Ovary (tissue), 3 donors: ENCODE measurements around the gene PYY.

Experiments used
- EP300 ChIP-seq: sonication (generic); formaldehyde crosslinking; IDR thresholded peaks from one replicate; pipeline ENCODE4 v1.6.1; 2017; ENCODE audit warnings: antibody characterized with exemption
- POLR2A ChIP-seq: fragments of 450-650 bp; IDR thresholded peaks from one replicate; pipeline ENCODE4 v1.6.1; 2017; ENCODE audit warnings: antibody characterized with exemption, mild to moderate bottlenecking, moderate library complexity
- TF ChIP-seq, protein P1 (sequence below), 3 donors: fragments of 450-650 bp in 2 of 3; fragments of 200-600 bp in 1 of 3; IDR thresholded peaks; one replicate each; pipeline versions ENCODE4 v1.5.1 to v1.8.0; 2016 to 2022; ENCODE audit warnings: antibody characterized with exemption in 3 of 3, mild to moderate bottlenecking in 1 of 3
- donor health status: DM: no; HTN: no; CAD: no.

DNA sequence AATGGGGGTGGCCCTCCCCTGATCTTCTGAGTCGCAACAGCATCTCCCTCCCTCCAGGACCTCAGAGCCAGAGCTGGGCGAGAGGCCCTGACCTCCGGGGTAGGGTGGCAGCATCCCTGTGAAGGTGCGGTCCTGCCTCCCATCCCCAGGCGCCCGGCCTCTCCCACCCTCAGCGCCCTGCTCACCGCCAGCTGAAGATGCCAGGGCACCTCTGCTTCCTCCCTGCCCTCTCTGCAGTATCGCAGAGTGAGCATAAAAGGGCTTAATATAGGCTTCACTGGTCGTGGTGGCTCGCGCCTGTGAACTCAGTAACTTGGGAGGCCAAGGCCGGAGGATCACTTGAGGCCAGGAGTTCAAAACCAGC, 35.7 kb downstream of the PYY start:
- TF ChIP-seq, protein P1, sequence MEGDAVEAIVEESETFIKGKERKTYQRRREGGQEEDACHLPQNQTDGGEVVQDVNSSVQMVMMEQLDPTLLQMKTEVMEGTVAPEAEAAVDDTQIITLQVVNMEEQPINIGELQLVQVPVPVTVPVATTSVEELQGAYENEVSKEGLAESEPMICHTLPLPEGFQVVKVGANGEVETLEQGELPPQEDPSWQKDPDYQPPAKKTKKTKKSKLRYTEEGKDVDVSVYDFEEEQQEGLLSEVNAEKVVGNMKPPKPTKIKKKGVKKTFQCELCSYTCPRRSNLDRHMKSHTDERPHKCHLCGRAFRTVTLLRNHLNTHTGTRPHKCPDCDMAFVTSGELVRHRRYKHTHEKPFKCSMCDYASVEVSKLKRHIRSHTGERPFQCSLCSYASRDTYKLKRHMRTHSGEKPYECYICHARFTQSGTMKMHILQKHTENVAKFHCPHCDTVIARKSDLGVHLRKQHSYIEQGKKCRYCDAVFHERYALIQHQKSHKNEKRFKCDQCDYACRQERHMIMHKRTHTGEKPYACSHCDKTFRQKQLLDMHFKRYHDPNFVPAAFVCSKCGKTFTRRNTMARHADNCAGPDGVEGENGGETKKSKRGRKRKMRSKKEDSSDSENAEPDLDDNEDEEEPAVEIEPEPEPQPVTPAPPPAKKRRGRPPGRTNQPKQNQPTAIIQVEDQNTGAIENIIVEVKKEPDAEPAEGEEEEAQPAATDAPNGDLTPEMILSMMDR (IDR thresholded peaks at IDR 0.05) = no peak
- TF ChIP-seq EP300 (no peak), POLR2A (no peak)
